NT2/D1 (cell line): ENCODE results near the gene ITGA3.

Experiments used
- DNase-seq: peaks from one replicate; pipeline ENCODE4 v3.0.0-alpha.2; 2011; ENCODE audit warnings: low read depth, low spot score
- H3K27me3 ChIP-seq: 2 replicates; pipeline ENCODE4 v1.6.0; 2011; ENCODE audit warnings: mild to moderate bottlenecking; ENCODE audit not compliant: insufficient read length, insufficient read depth
- H3K36me3 ChIP-seq: 2 replicates; pipeline ENCODE4 v1.6.1; 2011; ENCODE audit warnings: mild to moderate bottlenecking, low read length, mixed read lengths; ENCODE audit not compliant: insufficient read depth, insufficient read length
- H3K4me1 ChIP-seq: 2 replicates; pipeline ENCODE4 v1.5.1; 2011; ENCODE audit not compliant: insufficient read depth, insufficient read length
- H3K4me3 ChIP-seq: 2 replicates; pipeline ENCODE4 v1.5.1; 2011; ENCODE audit warnings: low read depth; ENCODE audit not compliant: insufficient read length
- H3K9ac ChIP-seq: 2 replicates; pipeline ENCODE4 v1.6.0; 2011; ENCODE audit warnings: low read depth; ENCODE audit not compliant: insufficient read length
- H3K9me3 ChIP-seq: 2 replicates; pipeline ENCODE4 v1.5.1; 2011; ENCODE audit warnings: mild to moderate bottlenecking, low read length; ENCODE audit not compliant: insufficient read depth
- SUZ12 ChIP-seq: IDR thresholded peaks from 2 replicates; pipeline ENCODE4 v1.6.1; 2011; ENCODE audit not compliant: insufficient read length, insufficient read depth; ENCODE audit errors: extremely low read depth
- YY1 ChIP-seq: IDR thresholded peaks from 2 replicates; pipeline ENCODE4 v1.6.1; 2011; ENCODE audit not compliant: insufficient read length, insufficient read depth
- ZNF274 ChIP-seq: IDR thresholded peaks from 2 replicates; pipeline ENCODE4 v1.6.1; 2011; ENCODE audit warnings: mild to moderate bottlenecking, low read depth, low read length

ITGA3 gene

GRCh38 chr17:50075446-50076032, 19.6 kb downstream of the ITGA3 start:
- Histone ChIP-seq H3K4me1 (no peaks in the 10 kb centered on the region), H3K4me3 (no peak overlapping the region), H3K27me3 (no peaks in the 10 kb centered on the region), H3K9me3 (peaks cover 14% of the 10 kb centered on the region; the same call in 1 of the 2 replicates), H3K9ac (no peak overlapping the region), H3K36me3 (peaks cover 88% of the 10 kb centered on the region)
- TF ChIP-seq ZNF274 (no peak), SUZ12 (no peak), YY1 (no peak)
- no peak for DNase-seq

DNA sequence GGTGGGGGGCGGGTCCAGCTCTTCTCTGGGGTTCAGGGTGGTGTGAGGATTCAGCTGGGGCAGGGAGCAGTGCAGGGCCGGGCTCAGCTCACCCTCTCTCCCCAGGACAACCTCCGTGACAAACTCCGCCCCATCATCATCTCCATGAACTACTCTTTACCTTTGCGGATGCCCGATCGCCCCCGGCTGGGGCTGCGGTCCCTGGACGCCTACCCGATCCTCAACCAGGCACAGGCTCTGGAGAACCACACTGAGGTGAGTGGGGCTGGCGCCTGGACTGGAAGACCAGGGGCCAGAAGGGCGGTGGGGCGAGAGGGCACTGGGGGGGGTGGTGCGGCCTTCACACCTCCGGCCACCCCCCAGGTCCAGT, 20.3 kb downstream of the ITGA3 start:
- H3K27me3 ChIP-seq: no peaks in the 10 kb centered on the region
- no peak overlapping the region for H3K9ac ChIP-seq
- TF ChIP-seq SUZ12 (no peak), ZNF274 (no peak), YY1 (no peak)
- no peaks in the 10 kb centered on the region for H3K4me1 ChIP-seq
- DNase-seq: no peak
- H3K9me3 ChIP-seq: peaks cover 9% of the 10 kb centered on the region; the same call in 1 of the 2 replicates
- peaks cover 88% of the 10 kb centered on the region for H3K36me3 ChIP-seq
- H3K4me3 ChIP-seq: no peak overlapping the region

DNA sequence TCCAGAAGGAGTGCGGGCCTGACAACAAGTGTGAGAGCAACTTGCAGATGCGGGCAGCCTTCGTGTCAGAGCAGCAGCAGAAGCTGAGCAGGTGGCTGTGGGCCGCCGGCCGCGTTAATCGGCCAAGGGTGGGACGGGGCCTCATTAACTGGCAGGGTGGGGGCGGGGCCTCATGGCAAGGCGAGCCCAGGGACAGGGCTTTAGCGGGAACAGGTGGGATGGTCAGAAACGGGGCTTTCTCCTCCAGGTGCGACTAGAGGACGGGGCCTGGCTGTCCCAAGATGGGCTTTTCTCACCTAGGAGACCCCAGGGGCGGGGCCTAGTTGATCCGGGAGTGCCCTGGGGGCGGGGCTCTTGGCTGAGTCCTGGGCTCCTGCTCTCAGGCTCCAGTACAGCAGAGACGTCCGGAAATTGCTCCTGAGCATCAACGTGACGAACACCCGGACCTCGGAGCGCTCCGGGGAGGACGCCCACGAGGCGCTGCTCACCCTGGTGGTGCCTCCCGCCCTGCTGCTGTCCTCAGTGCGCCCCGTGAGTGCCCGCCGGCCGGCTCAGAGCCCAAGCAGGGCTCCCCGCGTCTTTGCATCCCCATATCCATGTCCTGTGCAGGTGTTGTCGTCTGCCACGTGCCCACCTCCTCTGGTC, 20.8 kb downstream of the ITGA3 start:
- no peak for DNase-seq
- H3K9me3 ChIP-seq: peaks cover 4% of the 10 kb centered on the region; the same call in 1 of the 2 replicates
- no peak overlapping the region for H3K4me3 ChIP-seq
- H3K27me3 ChIP-seq: no peaks in the 10 kb centered on the region
- no peaks in the 10 kb centered on the region for H3K4me1 ChIP-seq
- TF ChIP-seq ZNF274 (no peak), SUZ12 (no peak), YY1 (no peak)
- no peak overlapping the region for H3K9ac ChIP-seq
- peaks cover 88% of the 10 kb centered on the region for H3K36me3 ChIP-seq

- Histone ChIP-seq H3K4me1 (no peaks in the 10 kb centered on the region), H3K36me3 (peaks cover 77% of the 10 kb centered on the region), H3K9me3 (no peaks in the 10 kb centered on the region), H3K27me3 (no peaks in the 10 kb centered on the region), H3K4me3 (no peak overlapping the region), H3K9ac (no peak overlapping the region)
- TF ChIP-seq ZNF274 (no peak), YY1 (no peak), SUZ12 (no peak)
- DNase-seq: no peak
These were observed 22.5 kb downstream of the ITGA3 start for GRCh38 chr17:50078430-50078829.

GRCh38 chr17:50079334-50080095, 23.6 kb downstream of the ITGA3 start:
- DNase-seq: no peak
- H3K36me3 ChIP-seq: peaks cover 66% of the 10 kb centered on the region

DNA sequence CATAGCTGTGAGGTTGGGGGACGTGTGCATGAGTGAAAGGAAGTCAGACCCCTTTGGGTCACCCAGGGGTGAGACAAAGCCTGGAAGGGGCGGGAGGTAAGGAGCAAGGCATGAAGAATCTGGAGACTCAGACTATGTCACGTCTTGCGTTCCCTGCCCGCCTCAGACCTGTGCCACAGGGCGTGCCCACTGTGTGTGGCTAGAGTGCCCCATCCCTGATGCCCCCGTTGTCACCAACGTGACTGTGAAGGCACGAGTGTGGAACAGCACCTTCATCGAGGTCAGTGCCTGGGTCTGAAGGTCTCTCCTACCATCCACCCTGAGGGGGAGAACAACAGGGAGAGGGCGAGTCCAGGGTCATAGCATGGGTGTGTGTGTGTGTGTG, 24.2 kb downstream of the ITGA3 start:
- H3K9ac ChIP-seq: no peak overlapping the region
- no peak overlapping the region for H3K4me3 ChIP-seq
- peaks cover 62% of the 10 kb centered on the region for H3K36me3 ChIP-seq

More at GRCh38 chr17:50079334-50080095, 23.6 kb downstream of the ITGA3 start:
- no peak overlapping the region for H3K4me3 ChIP-seq
- no peak overlapping the region for H3K9ac ChIP-seq
- no peaks in the 10 kb centered on the region for H3K27me3 ChIP-seq
- H3K4me1 ChIP-seq: no peaks in the 10 kb centered on the region
- TF ChIP-seq YY1: no peak
- no peak for TF ChIP-seq SUZ12
- no peak for TF ChIP-seq ZNF274
- no peaks in the 10 kb centered on the region for H3K9me3 ChIP-seq

GRCh38 chr17:50080827-50081226, 24.9 kb downstream of the ITGA3 start:
- no peak for TF ChIP-seq SUZ12
- TF ChIP-seq ZNF274: no peak
- no peak for TF ChIP-seq YY1
- peaks cover 55% of the 10 kb centered on the region for H3K36me3 ChIP-seq
- DNase-seq: no peak

More for the DNA sequence above, 24.2 kb downstream of the ITGA3 start:
- no peak for DNase-seq
- H3K27me3 ChIP-seq: no peaks in the 10 kb centered on the region
- H3K9me3 ChIP-seq: no peaks in the 10 kb centered on the region
- no peaks in the 10 kb centered on the region for H3K4me1 ChIP-seq
- TF ChIP-seq YY1: no peak
- TF ChIP-seq ZNF274: no peak
- no peak for TF ChIP-seq SUZ12

More at GRCh38 chr17:50080827-50081226, 24.9 kb downstream of the ITGA3 start:
- H3K9ac ChIP-seq: no peak overlapping the region
- H3K4me3 ChIP-seq: no peak overlapping the region
- H3K9me3 ChIP-seq: no peaks in the 10 kb centered on the region
- no peaks in the 10 kb centered on the region for H3K27me3 ChIP-seq
- H3K4me1 ChIP-seq: no peaks in the 10 kb centered on the region
